ENCODE results near the gene MCF2L2.

- no peak for TF ChIP-seq POLR2AphosphoS5 (IDR thresholded peaks at IDR 0.05; ENCODE audit: low read depth, low read length)
- no peak for TF ChIP-seq TAF1 (IDR thresholded peaks at IDR 0.05; ENCODE audit: borderline replicate concordance, low read depth, low read length)
Measured at GRCh38 chr3:183475016-183475763, 46.8 kb upstream of the MCF2L2 start.
